ENCODE results near the gene MLST8. TPM values are rescaled to one million over a fixed set of nuclear protein-coding genes. Genes with fewer than 3 reads are reported as not detected.
A peak's percentile ranks its signal among the peaks of the same experiment; 100 is the strongest.

Gene MLST8
- total and polyA plus RNA-seq, 4 experiments from 2014 or later, result 27.4 to 34.7 (median 29.6) TPM

DNA sequence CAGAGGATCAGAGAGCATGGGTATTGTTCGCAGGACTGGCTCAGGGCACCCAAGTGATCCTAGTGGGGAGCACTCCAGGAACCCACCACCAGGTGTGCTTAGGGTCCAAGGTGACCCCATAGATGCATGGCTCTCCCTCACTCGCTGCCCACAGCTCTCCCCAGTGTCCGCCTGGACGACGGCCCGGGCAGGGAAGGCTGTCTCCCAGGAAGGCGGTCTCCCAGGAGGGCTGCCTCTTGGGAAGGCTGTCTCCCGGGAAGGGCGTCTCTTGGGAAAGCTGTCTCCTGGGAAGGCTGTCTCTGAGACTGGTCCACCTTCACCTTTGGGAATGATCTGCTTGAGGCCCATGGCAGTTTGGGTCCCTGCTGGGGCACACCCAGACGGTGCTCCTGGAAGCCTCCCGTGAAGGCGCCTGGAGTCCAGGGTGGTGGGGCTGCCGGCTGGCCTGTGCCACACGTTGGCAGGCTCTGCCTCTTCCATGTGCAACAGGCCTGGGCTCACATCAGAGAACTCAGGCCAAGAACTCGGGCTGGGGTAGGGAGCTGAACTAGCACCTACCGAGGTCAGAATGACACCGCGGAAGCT, 41.1 kb downstream of the MLST8 start:
- CTCF ChIA-PET (ENCODE audit: partially characterized antibody), result interaction anchor here (0.9 to 1.0 kb wide), 2 partner anchors 52 to 224 kb away, joined by 3 to 4 read pairs; no protein-coding TSS in a partner anchor
- no peak for DNase-seq
- POLR2A ChIA-PET (ENCODE audit: partially characterized antibody), result no interaction called here
- H3K4me3 Mint-ChIP-seq, result no peak overlapping the region
- H3K4me1 ChIP-seq (ENCODE audit: insufficient read depth, low read length), result peaks cover 10% of the 10 kb centered on the region
- H3K27me3 Mint-ChIP-seq, result no peaks in the 10 kb centered on the region
- H3K36me3 ChIP-seq (ENCODE audit: insufficient read depth, low read length), result peaks cover 21% of the 10 kb centered on the region
- peak overlapping the region in 1 of 7 donors; percentile 38 for H3K27ac Mint-ChIP-seq
- H3K27ac ChIP-seq (ENCODE audit: low read depth, low read length), result no peak overlapping the region
- intact Hi-C loops (cut with micrococcal nuclease), result no loop called here
- H3K9me3 ChIP-seq (ENCODE audit: control insufficient read depth in 1 of 2, low read length in 2 of 2), result no peaks in the 10 kb centered on the region
- H3K27me3 ChIP-seq (ENCODE audit: insufficient read depth, low read length), result no peaks in the 10 kb centered on the region
- H3K36me3 Mint-ChIP-seq, result peaks cover 5 to 20% of the 10 kb centered on the region in 2 donors
- no peak overlapping the region for H3K4me3 ChIP-seq (ENCODE audit: low read length in 2 of 2)
- peaks cover 1 to 8% (median 6%) of the 10 kb centered on the region in 4 donors for H3K4me1 Mint-ChIP-seq
- H3K9me3 Mint-ChIP-seq, result peaks cover 0 to 2% (median 0%) of the 10 kb centered on the region in 8 donors

DNA sequence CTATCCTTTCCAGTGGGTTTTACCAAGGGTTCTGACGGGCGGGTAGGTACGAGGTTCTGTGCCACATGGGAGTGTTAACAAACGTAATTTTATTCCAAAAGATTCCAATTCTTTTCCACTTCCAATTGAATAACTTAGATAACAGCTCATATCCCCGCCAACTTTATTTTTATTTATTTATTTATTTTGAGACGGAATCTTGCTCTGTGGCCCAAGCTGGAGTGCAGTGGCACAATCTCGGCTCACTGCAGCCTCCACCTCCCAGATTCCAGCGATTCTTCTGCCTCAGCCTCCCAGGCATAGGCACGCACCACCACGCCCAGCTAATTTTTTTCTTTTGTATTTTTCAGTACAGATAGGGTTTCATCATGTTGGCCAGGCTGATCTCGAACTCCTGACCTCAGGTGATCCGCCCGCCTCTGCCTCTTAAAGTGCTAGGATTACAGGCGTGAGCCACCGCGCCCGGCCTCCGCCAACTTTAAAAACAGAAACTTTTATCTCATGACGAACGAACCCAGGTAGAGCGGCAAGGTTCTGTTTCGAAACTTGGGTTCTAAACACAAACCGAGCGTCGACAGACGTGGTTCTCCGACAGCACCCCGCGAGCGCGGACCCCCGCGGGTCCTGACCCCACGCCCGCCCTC, 45.5 kb downstream of the MLST8 start:
- H3K27ac Mint-ChIP-seq, result peak overlapping the region; percentile 88 to 96 (median 90)
- ChIA-PET CTCF (ENCODE audit: partially characterized antibody) (interaction anchor here (0.9 to 3.3 kb wide), 6 partner anchors 9 to 110 kb away, joined by 4 to 42 read pairs (median 4); no protein-coding TSS in a partner anchor), POLR2A (ENCODE audit: partially characterized antibody) (interaction anchor here (0.9 to 4.4 kb wide), 17 partner anchors 12 to 287 kb away, joined by 3 to 29 read pairs (median 7); partner anchors contain the start of genes ATP6V0C, CASKIN1, E4F1 and MLST8)
- Histone ChIP-seq H3K27me3 (ENCODE audit: insufficient read depth, low read length) (no peaks in the 10 kb centered on the region), H3K4me3 (ENCODE audit: low read length in 2 of 2) (peak overlapping the region in 1 of 2 donors; percentile 66), H3K4me1 (ENCODE audit: insufficient read depth, low read length) (peaks cover 10% of the 10 kb centered on the region), H3K27ac (ENCODE audit: low read depth, low read length) (peak overlapping the region; percentile 61), H3K36me3 (ENCODE audit: insufficient read depth, low read length) (peaks cover 24% of the 10 kb centered on the region), H3K9me3 (ENCODE audit: control insufficient read depth in 1 of 2, low read length in 2 of 2) (no peaks in the 10 kb centered on the region)
- intact Hi-C loops (cut with micrococcal nuclease), result loop anchor here (1.0 to 2.0 kb wide), 6 partner anchors 18 to 227 kb away; partner anchors contain the start of genes E4F1, PGP, RNPS1 and TRAF7
- peak in 3 of 5 donors; percentile 40 to 62 (median 42) for DNase-seq
- no peaks in the 10 kb centered on the region for H3K27me3 Mint-ChIP-seq
- peaks cover 0 to 4% (median 0%) of the 10 kb centered on the region in 8 donors for H3K9me3 Mint-ChIP-seq
- H3K4me3 Mint-ChIP-seq, result peak overlapping the region; percentile 87 to 93 (median 90)
- peaks cover 1 to 12% (median 5%) of the 10 kb centered on the region in 4 donors for H3K4me1 Mint-ChIP-seq
- H3K36me3 Mint-ChIP-seq, result peaks cover 17 to 32% of the 10 kb centered on the region in 2 donors

DNA sequence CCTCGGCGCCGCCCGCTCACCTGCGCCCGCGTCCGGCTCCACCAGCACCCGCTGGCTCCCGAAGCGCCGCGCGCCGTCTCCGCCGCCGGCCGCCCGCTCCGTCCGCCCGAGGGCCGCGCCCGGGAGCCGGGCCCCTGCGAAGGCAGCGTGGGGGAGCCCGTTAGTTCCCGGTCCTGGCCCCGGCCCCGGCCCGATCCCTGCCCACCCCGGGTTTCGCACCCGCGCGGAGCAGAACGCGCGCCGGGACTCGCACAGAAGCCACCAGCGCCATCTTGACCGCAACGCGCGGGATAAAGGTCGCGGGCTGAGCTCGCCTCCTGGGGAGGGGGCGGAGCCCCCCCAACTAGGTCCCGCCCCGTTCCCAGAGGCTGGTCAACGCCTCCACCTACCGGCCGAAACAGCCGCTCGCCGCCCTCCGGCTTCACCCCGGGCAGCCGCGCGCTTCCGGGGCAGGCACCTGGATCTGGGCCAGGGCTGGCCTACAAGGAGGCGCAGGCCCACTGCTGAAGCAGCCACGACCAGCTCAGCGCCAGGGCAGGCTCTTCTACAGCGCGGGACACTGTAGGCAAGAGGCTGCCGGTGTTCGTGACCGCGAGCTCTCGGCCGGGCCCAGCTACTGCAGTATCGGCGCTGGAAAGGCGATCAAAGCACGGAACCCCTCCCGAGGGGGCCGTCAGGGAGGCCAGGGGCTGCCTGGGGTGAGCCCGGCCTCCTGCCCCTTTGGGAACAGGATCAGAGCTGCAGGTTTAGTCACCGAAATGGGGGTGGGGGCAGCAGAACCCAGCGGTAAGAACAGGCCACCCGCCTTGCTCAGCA, 46.2 kb downstream of the MLST8 start, which contains the start of gene ECI1:
ECI1 (minus strand) TSS at position 292 of the 816 bp plus-strand sequence; CDS start at position 271, 21 bp downstream.
- Histone ChIP-seq H3K27me3 (ENCODE audit: insufficient read depth, low read length) (no peaks in the 10 kb centered on the region), H3K4me3 (ENCODE audit: low read length in 2 of 2) (peak within 1 kb of the TSS in 1 of 2 donors; percentile 66), H3K27ac (ENCODE audit: low read depth, low read length) (peak within 1 kb of the TSS; percentile 61), H3K4me1 (ENCODE audit: insufficient read depth, low read length) (peaks cover 10% of the 10 kb centered on the region), H3K9me3 (ENCODE audit: control insufficient read depth in 1 of 2, low read length in 2 of 2) (no peaks in the 10 kb centered on the region), H3K36me3 (ENCODE audit: insufficient read depth, low read length) (peaks cover 24% of the 10 kb centered on the region)
- ChIA-PET POLR2A (ENCODE audit: partially characterized antibody) (interaction anchor here (0.8 to 4.4 kb wide), 24 partner anchors 11 to 501 kb away, joined by 3 to 29 read pairs (median 4); partner anchors contain the start of genes ATP6V0C, CASKIN1, DNASE1L2 and E4F1), CTCF (ENCODE audit: partially characterized antibody) (interaction anchor here (0.7 to 3.3 kb wide), 12 partner anchors 8 to 229 kb away, joined by 3 to 42 read pairs (median 4); partner anchors contain the start of gene E4F1)
- peaks cover 0 to 4% (median 0%) of the 10 kb centered on the region in 8 donors for H3K9me3 Mint-ChIP-seq
- peak within 1 kb of the TSS; percentile 87 to 93 (median 90) for H3K4me3 Mint-ChIP-seq
- H3K27me3 Mint-ChIP-seq, result no peaks in the 10 kb centered on the region
- peak within 1 kb of the TSS; percentile 88 to 96 (median 91) for H3K27ac Mint-ChIP-seq
- peaks cover 1 to 12% (median 5%) of the 10 kb centered on the region in 4 donors for H3K4me1 Mint-ChIP-seq
- peaks cover 18 to 36% of the 10 kb centered on the region in 2 donors for H3K36me3 Mint-ChIP-seq
- intact Hi-C loops (cut with micrococcal nuclease), result loop anchor here (1.0 to 2.0 kb wide), 6 partner anchors 17 to 228 kb away; partner anchors contain the start of genes E4F1, PGP, RNPS1 and TRAF7
- peak; percentile 65 to 81 (median 72) for DNase-seq

DNA sequence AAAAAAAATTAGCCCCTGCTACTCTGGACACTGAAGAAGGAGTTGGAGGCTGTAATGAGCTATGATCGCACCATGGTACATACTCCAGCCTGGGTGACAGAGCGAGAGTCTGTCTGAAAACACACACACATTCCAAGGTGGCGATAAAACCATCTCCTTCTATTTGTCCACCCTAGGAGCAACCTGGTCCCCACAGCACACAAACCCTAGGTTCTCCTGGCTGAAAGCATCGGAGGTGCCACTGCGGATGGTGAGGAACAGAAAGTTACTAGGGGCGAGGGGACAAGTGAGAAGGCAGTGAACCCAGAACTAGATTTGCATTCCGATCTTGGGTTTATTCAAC, 47.5 kb downstream of the MLST8 start:
- no peak for DNase-seq
- peak overlapping the region in 6 of 7 donors; percentile 54 to 90 (median 73) for H3K27ac Mint-ChIP-seq
- intact Hi-C loops (cut with micrococcal nuclease), result no loop called here
- H3K9me3 ChIP-seq (ENCODE audit: control insufficient read depth in 1 of 2, low read length in 2 of 2), result no peaks in the 10 kb centered on the region
- no peaks in the 10 kb centered on the region for H3K27me3 ChIP-seq (ENCODE audit: insufficient read depth, low read length)
- peaks cover 0 to 4% (median 0%) of the 10 kb centered on the region in 8 donors for H3K9me3 Mint-ChIP-seq
- peaks cover 34% of the 10 kb centered on the region for H3K36me3 ChIP-seq (ENCODE audit: insufficient read depth, low read length)
- H3K36me3 Mint-ChIP-seq, result peaks cover 28 to 49% of the 10 kb centered on the region in 2 donors
- H3K27ac ChIP-seq (ENCODE audit: low read depth, low read length), result no peak overlapping the region
- H3K27me3 Mint-ChIP-seq, result no peaks in the 10 kb centered on the region
- H3K4me3 Mint-ChIP-seq, result peak overlapping the region in 5 of 8 donors; percentile 4 to 68 (median 33)
- H3K4me1 Mint-ChIP-seq, result peaks cover 1 to 12% (median 5%) of the 10 kb centered on the region in 4 donors
- CTCF ChIA-PET (ENCODE audit: partially characterized antibody), result interaction anchor here (0.6 to 3.3 kb wide), 5 partner anchors 9 to 251 kb away, joined by 4 to 42 read pairs (median 4); partner anchors contain the start of gene E4F1
- H3K4me1 ChIP-seq (ENCODE audit: insufficient read depth, low read length), result peaks cover 10% of the 10 kb centered on the region
- no peak overlapping the region for H3K4me3 ChIP-seq (ENCODE audit: low read length in 2 of 2)
- POLR2A ChIA-PET (ENCODE audit: partially characterized antibody), result interaction anchor here (0.9 to 4.4 kb wide), 10 partner anchors 13 to 260 kb away, joined by 3 to 29 read pairs (median 18); partner anchors contain the start of genes CASKIN1, DNASE1L2, E4F1 and MLST8

DNA sequence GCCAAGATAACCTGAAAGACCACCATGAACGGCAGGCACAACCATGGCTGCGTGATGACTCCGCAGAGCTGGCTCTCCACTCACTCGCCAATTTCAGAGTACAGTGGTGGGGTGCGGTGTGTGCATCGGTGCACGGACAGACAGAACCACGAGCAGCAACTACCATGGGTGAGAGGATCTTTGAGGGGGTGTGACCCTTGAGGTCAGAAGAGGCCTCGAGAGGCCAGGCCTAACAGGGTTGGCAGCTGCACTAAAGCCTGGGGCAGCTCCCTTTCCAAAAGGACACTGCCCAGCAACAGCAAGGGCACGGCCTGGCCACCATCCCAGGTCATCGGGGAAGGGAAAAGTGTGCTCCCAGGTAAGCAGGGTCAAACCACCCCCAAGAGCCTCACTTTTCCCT, 48.0 kb downstream of the MLST8 start:
- Histone ChIP-seq H3K27me3 (ENCODE audit: insufficient read depth, low read length) (no peaks in the 10 kb centered on the region), H3K9me3 (ENCODE audit: control insufficient read depth in 1 of 2, low read length in 2 of 2) (no peaks in the 10 kb centered on the region), H3K4me3 (ENCODE audit: low read length in 2 of 2) (no peak overlapping the region), H3K36me3 (ENCODE audit: insufficient read depth, low read length) (peaks cover 40% of the 10 kb centered on the region), H3K4me1 (ENCODE audit: insufficient read depth, low read length) (peaks cover 10% of the 10 kb centered on the region), H3K27ac (ENCODE audit: low read depth, low read length) (no peak overlapping the region)
- no peaks in the 10 kb centered on the region for H3K27me3 Mint-ChIP-seq
- intact Hi-C loops (cut with micrococcal nuclease), result no loop called here
- peaks cover 1 to 12% (median 5%) of the 10 kb centered on the region in 4 donors for H3K4me1 Mint-ChIP-seq
- ChIA-PET POLR2A (ENCODE audit: partially characterized antibody) (interaction anchor here (1.3 to 4.4 kb wide), 4 partner anchors 12 to 98 kb away, joined by 5 to 23 read pairs (median 13); partner anchors contain the start of genes DNASE1L2, MLST8 and TRAF7), CTCF (ENCODE audit: partially characterized antibody) (interaction anchor here (1.2 to 1.7 kb wide), 2 partner anchors 9 to 59 kb away, joined by 5 to 6 read pairs; no protein-coding TSS in a partner anchor)
- peaks cover 0 to 4% (median 0%) of the 10 kb centered on the region in 8 donors for H3K9me3 Mint-ChIP-seq
- H3K4me3 Mint-ChIP-seq, result peak overlapping the region in 2 of 8 donors; percentile 20 to 65
- DNase-seq, result no peak
- peaks cover 28 to 54% of the 10 kb centered on the region in 2 donors for H3K36me3 Mint-ChIP-seq
- H3K27ac Mint-ChIP-seq, result peak overlapping the region in 6 of 7 donors; percentile 54 to 90 (median 73)

DNA sequence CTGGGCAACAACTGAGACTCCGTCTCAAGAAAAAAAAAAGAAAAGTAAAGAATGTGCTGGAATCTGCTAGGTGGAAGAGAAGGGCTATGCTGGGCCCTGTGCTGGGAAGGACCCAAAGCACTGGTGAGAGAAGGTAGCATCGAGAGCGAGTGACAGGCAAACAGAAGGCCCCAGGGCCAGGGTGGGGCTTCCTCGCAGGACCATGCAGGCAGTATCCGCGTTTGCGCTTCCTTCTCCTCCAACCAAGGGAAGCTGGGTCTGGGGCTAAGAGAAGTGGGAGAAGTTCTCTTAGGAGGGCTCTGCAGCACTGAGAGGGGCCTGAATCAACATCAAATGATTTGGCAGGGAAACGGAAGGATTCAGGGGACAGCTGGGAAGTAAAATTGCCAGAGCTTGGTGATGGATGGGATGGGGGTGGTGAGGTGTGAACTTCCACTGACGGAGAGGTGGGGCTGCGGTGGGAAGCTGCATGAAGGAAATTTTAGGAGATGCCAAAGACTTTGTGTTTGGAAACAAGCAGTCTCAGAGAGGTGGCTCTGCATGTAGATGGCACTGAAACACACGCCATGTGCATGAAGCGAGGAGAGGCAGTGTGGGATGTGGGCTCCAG, 51.4 kb downstream of the MLST8 start:
- Histone ChIP-seq H3K27me3 (ENCODE audit: insufficient read depth, low read length) (no peaks in the 10 kb centered on the region), H3K9me3 (ENCODE audit: control insufficient read depth in 1 of 2, low read length in 2 of 2) (no peaks in the 10 kb centered on the region), H3K36me3 (ENCODE audit: insufficient read depth, low read length) (peaks cover 56% of the 10 kb centered on the region), H3K4me1 (ENCODE audit: insufficient read depth, low read length) (no peaks in the 10 kb centered on the region), H3K27ac (ENCODE audit: low read depth, low read length) (no peak overlapping the region), H3K4me3 (ENCODE audit: low read length in 2 of 2) (no peak overlapping the region)
- DNase-seq, result no peak
- Mint-ChIP-seq H3K4me1 (peaks cover 0 to 4% (median 0%) of the 10 kb centered on the region in 4 donors), H3K27ac (peak overlapping the region in 5 of 7 donors; percentile 7 to 46 (median 21)), H3K9me3 (peaks cover 0 to 2% (median 0%) of the 10 kb centered on the region in 8 donors), H3K4me3 (no peak overlapping the region), H3K36me3 (peaks cover 34 to 66% of the 10 kb centered on the region in 2 donors), H3K27me3 (no peaks in the 10 kb centered on the region)
- ChIA-PET POLR2A (ENCODE audit: partially characterized antibody) (no interaction called here), CTCF (ENCODE audit: partially characterized antibody) (no interaction called here)
- intact Hi-C loops (cut with micrococcal nuclease), result no loop called here
